ENCODE data around the gene TRIM14. TPM values are rescaled to one million over a fixed set of nuclear protein-coding genes. Genes with fewer than 3 reads are reported as not detected.

The TRIM14 gene
- total and polyA plus RNA-seq, 2 donors (not counting 1 experiment from before 2014, with no cell fraction given), result 22.5 to 23.9 TPM

GRCh38 chr9:98049288-98050072 lies 69.5 kb downstream of the TRIM14 start:
- no peak overlapping the region for H3K4me2 ChIP-seq (replicated peaks; ENCODE audit: low read depth, low read length, poor library complexity, severe bottlenecking)
- intact Hi-C loops (cut with micrococcal nuclease), result no loop called here
- WGBS (ENCODE audit: insufficient coverage), result 30% methylated on average over 1 of the region's 1 CpG
- no peaks in the 10 kb centered on the region for H4K20me1 ChIP-seq (ENCODE audit: control insufficient read depth, insufficient read depth, low read length, poor library complexity, severe bottlenecking)
- H3K27ac Mint-ChIP-seq, result no peak overlapping the region
- no peaks in the 10 kb centered on the region for H3K27me3 ChIP-seq (replicated peaks in 1 of 4; ENCODE audit: control extremely low read depth in 1 of 4, control insufficient read depth in 3 of 4, insufficient read depth in 4 of 4, low read length in 3 of 4)
- DNase-seq (no peak), ATAC-seq (ENCODE audit: low read depth) (no peak)
- H3K4me3 ChIP-seq (ENCODE audit: control extremely low read depth in 1 of 5, extremely low read depth in 1 of 5, insufficient read depth in 1 of 5, low read depth in 2 of 5, low read length in 4 of 5), result no peak overlapping the region
- H3K4me1 Mint-ChIP-seq, result peaks cover 29% of the 10 kb centered on the region
- ChIA-PET POLR2A (no interaction called here), CTCF (no interaction called here)
- H3K4me3 Mint-ChIP-seq, result no peak overlapping the region
- H3K9me3 ChIP-seq (ENCODE audit: control extremely low read depth in 1 of 3, control insufficient read depth in 2 of 3, insufficient read depth in 1 of 3, low read length in 2 of 3), result peaks cover 0 to 9% (median 4%) of the 10 kb centered on the region in 3 donors
- no peak overlapping the region for H2AFZ ChIP-seq (ENCODE audit: insufficient read depth, low read depth, low read length, poor library complexity, severe bottlenecking)
- no peak overlapping the region for H3K27ac ChIP-seq (ENCODE audit: low read length in 2 of 2)
- no peaks in the 10 kb centered on the region for H3K36me3 ChIP-seq (replicated peaks in 1 of 2; ENCODE audit: control extremely low read depth in 1 of 2, control insufficient read depth in 1 of 2, extremely low read depth in 1 of 2, insufficient read depth in 2 of 2, low read length in 1 of 2)
- peaks cover 19 to 23% of the 10 kb centered on the region in 2 donors for H3K4me1 ChIP-seq (ENCODE audit: control insufficient read depth in 2 of 2, insufficient read depth in 2 of 2, low read length in 2 of 2)
- H3K9me3 Mint-ChIP-seq (ENCODE audit: insufficient read depth), result peaks cover 3% of the 10 kb centered on the region
- no peaks in the 10 kb centered on the region for H3K27me3 Mint-ChIP-seq
- no peak overlapping the region for H3K9ac ChIP-seq (ENCODE audit: low read length)
- peaks cover 24% of the 10 kb centered on the region for H3K79me2 ChIP-seq (ENCODE audit: control insufficient read depth, insufficient read depth, low read length)
- TF ChIP-seq EZH2 (IDR thresholded peaks at IDR 0.05; ENCODE audit: borderline replicate concordance, insufficient read depth, low read depth, low read length, poor library complexity, severe bottlenecking) (no peak), CTCF (IDR thresholded peaks at IDR 0.05) (no peak)

GRCh38 chr9:98047002-98047401 lies 72.0 kb downstream of the TRIM14 start:
- Histone ChIP-seq H3K4me2 (replicated peaks; ENCODE audit: low read depth, low read length, poor library complexity, severe bottlenecking) (no peak overlapping the region), H3K4me3 (ENCODE audit: control extremely low read depth in 1 of 5, extremely low read depth in 1 of 5, insufficient read depth in 1 of 5, low read depth in 2 of 5, low read length in 4 of 5) (no peak overlapping the region), H3K27ac (ENCODE audit: low read length in 2 of 2) (no peak overlapping the region), H3K9me3 (ENCODE audit: control extremely low read depth in 1 of 3, control insufficient read depth in 2 of 3, insufficient read depth in 1 of 3, low read length in 2 of 3) (peaks cover 0 to 18% (median 4%) of the 10 kb centered on the region in 3 donors), H2AFZ (ENCODE audit: insufficient read depth, low read depth, low read length, poor library complexity, severe bottlenecking) (no peak overlapping the region), H3K27me3 (replicated peaks in 1 of 4; ENCODE audit: control extremely low read depth in 1 of 4, control insufficient read depth in 3 of 4, insufficient read depth in 4 of 4, low read length in 3 of 4) (no peaks in the 10 kb centered on the region), H3K9ac (ENCODE audit: low read length) (no peak overlapping the region), H3K36me3 (replicated peaks in 1 of 2; ENCODE audit: control extremely low read depth in 1 of 2, control insufficient read depth in 1 of 2, extremely low read depth in 1 of 2, insufficient read depth in 2 of 2, low read length in 1 of 2) (no peaks in the 10 kb centered on the region), H3K79me2 (ENCODE audit: control insufficient read depth, insufficient read depth, low read length) (peaks cover 28% of the 10 kb centered on the region), H3K4me1 (ENCODE audit: control insufficient read depth in 2 of 2, insufficient read depth in 2 of 2, low read length in 2 of 2) (peaks cover 33 to 35% of the 10 kb centered on the region in 2 donors), H4K20me1 (ENCODE audit: control insufficient read depth, insufficient read depth, low read length, poor library complexity, severe bottlenecking) (no peaks in the 10 kb centered on the region)
- peaks cover 38% of the 10 kb centered on the region for H3K4me1 Mint-ChIP-seq
- intact Hi-C loops (cut with micrococcal nuclease), result no loop called here
- no peak for TF ChIP-seq CTCF (IDR thresholded peaks at IDR 0.05)
- TF ChIP-seq EZH2 (IDR thresholded peaks at IDR 0.05; ENCODE audit: borderline replicate concordance, insufficient read depth, low read depth, low read length, poor library complexity, severe bottlenecking), result no peak
- POLR2A ChIA-PET, result no interaction called here
- WGBS (ENCODE audit: insufficient coverage), result no CpG with 5 or more reads among the region's 5 CpGs
- peaks cover 3% of the 10 kb centered on the region for H3K9me3 Mint-ChIP-seq (ENCODE audit: insufficient read depth)
- CTCF ChIA-PET, result interaction anchor here (1.3 to 5.0 kb wide), 3 partner anchors 7 to 146 kb away, joined by 3 to 34 read pairs (median 3); no protein-coding TSS in a partner anchor
- no peak for DNase-seq
- no peaks in the 10 kb centered on the region for H3K27me3 Mint-ChIP-seq
- no peak overlapping the region for H3K4me3 Mint-ChIP-seq
- H3K27ac Mint-ChIP-seq, result no peak overlapping the region
- ATAC-seq (ENCODE audit: low read depth), result no peak

Data from B cell (primary cell).